ENCODE results near the gene MRPL42. TPM values are rescaled to one million over a fixed set of nuclear protein-coding genes. Genes with fewer than 3 reads are reported as not detected.

The MRPL42 gene
- total and polyA plus RNA-seq, 2 donors (not counting 1 experiment from before 2014, with no cell fraction given), result 31.5 to 45.2 TPM

DNA sequence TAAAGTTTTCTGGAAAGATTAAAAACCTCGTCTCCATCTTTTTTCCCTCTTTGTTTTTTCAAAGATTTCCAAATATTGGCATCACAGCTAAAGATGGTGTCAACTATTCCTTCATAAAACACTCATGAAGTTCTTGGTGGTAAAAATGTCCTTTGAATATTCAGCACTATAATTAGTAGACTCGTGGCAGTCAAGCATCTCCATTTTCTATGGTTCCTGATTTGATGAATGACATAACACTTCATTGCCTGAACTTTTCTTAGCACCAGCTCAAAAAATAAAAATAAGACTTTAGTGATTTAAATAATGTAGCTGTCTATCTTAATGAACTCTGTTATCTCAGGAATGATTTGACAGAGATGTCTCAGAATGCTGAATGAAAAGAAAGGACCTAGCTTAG, 45.3 kb upstream of the MRPL42 start:
- Mint-ChIP-seq H3K27me3 (no peaks in the 10 kb centered on the region), H3K4me3 (peak overlapping the region; percentile 33), H3K4me1 (peaks cover 85% of the 10 kb centered on the region), H3K27ac (peak overlapping the region; percentile 42), H3K9me3 (ENCODE audit: insufficient read depth) (no peaks in the 10 kb centered on the region)
- Histone ChIP-seq H2AFZ (ENCODE audit: insufficient read depth, low read depth, low read length, poor library complexity, severe bottlenecking) (no peak overlapping the region), H3K9me3 (ENCODE audit: control extremely low read depth in 1 of 3, control insufficient read depth in 2 of 3, insufficient read depth in 1 of 3, low read length in 2 of 3) (no peaks in the 10 kb centered on the region), H3K27ac (ENCODE audit: low read length in 2 of 2) (peak overlapping the region in 1 of 2 donors; percentile 8), H3K36me3 (replicated peaks in 1 of 2; ENCODE audit: control extremely low read depth in 1 of 2, control insufficient read depth in 1 of 2, extremely low read depth in 1 of 2, insufficient read depth in 2 of 2, low read length in 1 of 2) (no peaks in the 10 kb centered on the region), H3K4me1 (ENCODE audit: control insufficient read depth in 2 of 2, insufficient read depth in 2 of 2, low read length in 2 of 2) (peaks cover 52 to 62% of the 10 kb centered on the region in 2 donors), H3K9ac (ENCODE audit: low read length) (peak overlapping the region; percentile 11), H3K4me2 (replicated peaks; ENCODE audit: low read depth, low read length, poor library complexity, severe bottlenecking) (peak overlapping the region; percentile 5), H3K27me3 (replicated peaks in 1 of 4; ENCODE audit: control extremely low read depth in 1 of 4, control insufficient read depth in 3 of 4, insufficient read depth in 4 of 4, low read length in 3 of 4) (no peaks in the 10 kb centered on the region), H3K4me3 (ENCODE audit: control extremely low read depth in 1 of 5, extremely low read depth in 1 of 5, insufficient read depth in 1 of 5, low read depth in 2 of 5, low read length in 4 of 5) (no peak overlapping the region), H4K20me1 (ENCODE audit: control insufficient read depth, insufficient read depth, low read length, poor library complexity, severe bottlenecking) (peaks cover 52% of the 10 kb centered on the region), H3K79me2 (ENCODE audit: control insufficient read depth, insufficient read depth, low read length) (peaks cover 100% of the 10 kb centered on the region)
- ATAC-seq (ENCODE audit: low read depth) (no peak), DNase-seq (no peak)
- intact Hi-C loops (cut with micrococcal nuclease), result loop anchor here (2.0 kb wide), 1 partner anchor 15 kb away; no protein-coding TSS in a partner anchor
- ChIA-PET CTCF (interaction anchor here (1.0 to 4.1 kb wide), 7 partner anchors 11 to 680 kb away, joined by 3 to 44 read pairs (median 4); no protein-coding TSS in a partner anchor), POLR2A (no interaction called here)
- no peak for TF ChIP-seq EZH2 (IDR thresholded peaks at IDR 0.05; ENCODE audit: borderline replicate concordance, insufficient read depth, low read depth, low read length, poor library complexity, severe bottlenecking)
- TF ChIP-seq, protein P1, sequence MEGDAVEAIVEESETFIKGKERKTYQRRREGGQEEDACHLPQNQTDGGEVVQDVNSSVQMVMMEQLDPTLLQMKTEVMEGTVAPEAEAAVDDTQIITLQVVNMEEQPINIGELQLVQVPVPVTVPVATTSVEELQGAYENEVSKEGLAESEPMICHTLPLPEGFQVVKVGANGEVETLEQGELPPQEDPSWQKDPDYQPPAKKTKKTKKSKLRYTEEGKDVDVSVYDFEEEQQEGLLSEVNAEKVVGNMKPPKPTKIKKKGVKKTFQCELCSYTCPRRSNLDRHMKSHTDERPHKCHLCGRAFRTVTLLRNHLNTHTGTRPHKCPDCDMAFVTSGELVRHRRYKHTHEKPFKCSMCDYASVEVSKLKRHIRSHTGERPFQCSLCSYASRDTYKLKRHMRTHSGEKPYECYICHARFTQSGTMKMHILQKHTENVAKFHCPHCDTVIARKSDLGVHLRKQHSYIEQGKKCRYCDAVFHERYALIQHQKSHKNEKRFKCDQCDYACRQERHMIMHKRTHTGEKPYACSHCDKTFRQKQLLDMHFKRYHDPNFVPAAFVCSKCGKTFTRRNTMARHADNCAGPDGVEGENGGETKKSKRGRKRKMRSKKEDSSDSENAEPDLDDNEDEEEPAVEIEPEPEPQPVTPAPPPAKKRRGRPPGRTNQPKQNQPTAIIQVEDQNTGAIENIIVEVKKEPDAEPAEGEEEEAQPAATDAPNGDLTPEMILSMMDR (IDR thresholded peaks at IDR 0.05), result no peak
- WGBS (ENCODE audit: insufficient coverage), result no CpG with 5 or more reads among the region's 2 CpGs

DNA sequence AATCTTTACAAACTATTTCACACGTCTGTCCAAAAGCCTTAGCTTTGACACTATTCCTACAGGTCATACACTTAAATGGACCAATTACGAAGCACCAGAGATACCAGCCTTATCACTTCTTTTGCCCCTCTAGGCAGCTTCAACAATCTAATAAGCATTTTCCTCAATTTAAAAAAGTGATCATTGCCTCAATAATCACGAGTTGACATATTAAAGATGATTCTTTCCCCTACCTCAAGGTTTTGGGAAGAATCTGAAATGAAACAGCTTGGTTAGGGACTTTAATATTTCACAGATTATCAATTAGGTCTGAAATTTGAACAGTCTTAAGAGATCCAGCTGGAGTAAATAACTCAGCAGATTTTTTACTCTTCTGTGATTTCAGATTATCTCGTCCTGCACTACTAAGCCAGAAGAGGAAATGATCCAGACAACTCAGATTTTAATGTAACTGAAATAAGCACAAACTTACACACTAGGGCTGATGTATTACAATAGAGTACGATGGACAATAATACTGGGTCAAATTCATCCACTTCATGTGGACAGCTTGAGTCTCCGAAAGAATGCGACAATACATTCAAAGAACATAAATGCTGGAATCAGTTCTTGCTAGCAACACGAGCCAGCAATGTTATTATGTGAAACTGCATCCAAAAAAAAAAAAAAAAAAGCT, 41.4 kb upstream of the MRPL42 start:
- CTCF ChIA-PET, result interaction anchor here (0.6 to 2.5 kb wide), 13 partner anchors 11 to 677 kb away, joined by 3 to 19 read pairs (median 3); partner anchors contain the start of gene MRPL42
- H4K20me1 ChIP-seq (ENCODE audit: control insufficient read depth, insufficient read depth, low read length, poor library complexity, severe bottlenecking), result peaks cover 59% of the 10 kb centered on the region

More for the DNA sequence above, 41.4 kb upstream of the MRPL42 start:
- ATAC-seq (ENCODE audit: low read depth), result peak; percentile 42
- H3K4me1 Mint-ChIP-seq, result peaks cover 80% of the 10 kb centered on the region
- peak; percentile 48 for DNase-seq
- Histone ChIP-seq H3K36me3 (replicated peaks in 1 of 2; ENCODE audit: control extremely low read depth in 1 of 2, control insufficient read depth in 1 of 2, extremely low read depth in 1 of 2, insufficient read depth in 2 of 2, low read length in 1 of 2) (no peaks in the 10 kb centered on the region), H3K27me3 (replicated peaks in 1 of 4; ENCODE audit: control extremely low read depth in 1 of 4, control insufficient read depth in 3 of 4, insufficient read depth in 4 of 4, low read length in 3 of 4) (no peaks in the 10 kb centered on the region), H3K79me2 (ENCODE audit: control insufficient read depth, insufficient read depth, low read length) (peaks cover 99% of the 10 kb centered on the region), H3K9ac (ENCODE audit: low read length) (peak overlapping the region; percentile 17), H2AFZ (ENCODE audit: insufficient read depth, low read depth, low read length, poor library complexity, severe bottlenecking) (no peak overlapping the region), H3K4me3 (ENCODE audit: control extremely low read depth in 1 of 5, extremely low read depth in 1 of 5, insufficient read depth in 1 of 5, low read depth in 2 of 5, low read length in 4 of 5) (peak overlapping the region in 2 of 5 experiments; percentile 2 to 16), H3K4me2 (replicated peaks; ENCODE audit: low read depth, low read length, poor library complexity, severe bottlenecking) (peak overlapping the region; percentile 59), H3K27ac (ENCODE audit: low read length in 2 of 2) (peak overlapping the region; percentile 67 to 80), H3K4me1 (ENCODE audit: control insufficient read depth in 2 of 2, insufficient read depth in 2 of 2, low read length in 2 of 2) (peaks cover 75 to 80% of the 10 kb centered on the region in 2 donors), H3K9me3 (ENCODE audit: control extremely low read depth in 1 of 3, control insufficient read depth in 2 of 3, insufficient read depth in 1 of 3, low read length in 2 of 3) (no peaks in the 10 kb centered on the region)
- TF ChIP-seq, protein P1 (IDR thresholded peaks at IDR 0.05), result no peak
- no peak for TF ChIP-seq EZH2 (IDR thresholded peaks at IDR 0.05; ENCODE audit: borderline replicate concordance, insufficient read depth, low read depth, low read length, poor library complexity, severe bottlenecking)
- peak overlapping the region; percentile 66 for H3K4me3 Mint-ChIP-seq
- POLR2A ChIA-PET, result interaction anchor here (0.5 to 1.4 kb wide), 5 partner anchors 11 to 448 kb away, joined by 4 to 10 read pairs (median 7); partner anchors contain the start of gene UBE2N
- intact Hi-C loops (cut with micrococcal nuclease), result no loop called here
- 60% methylated on average over 2 of the region's 8 CpGs for WGBS (ENCODE audit: insufficient coverage)
- H3K27ac Mint-ChIP-seq, result peak overlapping the region; percentile 77
- no peaks in the 10 kb centered on the region for H3K9me3 Mint-ChIP-seq (ENCODE audit: insufficient read depth)
- H3K27me3 Mint-ChIP-seq, result no peaks in the 10 kb centered on the region
